IMR-90 (cell line): Measurements from ENCODE around the gene ZRANB3.

ENCODE experiments used
- CEBPB ChIP-seq: IDR thresholded peaks from 2 replicates; pipeline ENCODE4 v1.6.1; 2012; ENCODE audit warnings: low read depth, low read length, improper control_type of control experiment
- CHD1 ChIP-seq: IDR thresholded peaks from 2 replicates; pipeline ENCODE4 v1.6.1; 2012; ENCODE audit warnings: low read depth, low read length, improper control_type of control experiment
- CTCF ChIP-seq: conservative IDR thresholded peaks from 2 replicates; pipeline ENCODE4 v1.5.1; 2012; ENCODE audit warnings: mild to moderate bottlenecking, low read depth, low read length, improper control_type of control experiment
- ELK1 ChIP-seq: fragments of 150-350 bp; IDR thresholded peaks from 2 replicates; pipeline ENCODE4 v1.6.1; 2016; ENCODE audit warnings: low read depth, mild to moderate bottlenecking, low read length, moderate library complexity, borderline replicate concordance
- FOS ChIP-seq: fragments of 150-350 bp; IDR thresholded peaks from 2 replicates; pipeline ENCODE4 v1.6.1; 2016; ENCODE audit warnings: low read depth, low read length
- MAFK ChIP-seq: IDR thresholded peaks from 2 replicates; pipeline ENCODE4 v1.6.1; 2012; ENCODE audit warnings: low read depth, low read length, improper control_type of control experiment
- MAZ ChIP-seq: IDR thresholded peaks from 2 replicates; pipeline ENCODE4 v1.6.1; 2012; ENCODE audit warnings: low read depth, mild to moderate bottlenecking, low read length, improper control_type of control experiment, moderate library complexity, borderline replicate concordance
- MXI1 ChIP-seq: IDR thresholded peaks from 2 replicates; pipeline ENCODE4 v1.6.1; 2012; ENCODE audit warnings: low read depth, mild to moderate bottlenecking, low read length, moderate library complexity, borderline replicate concordance
- POLR2A ChIP-seq: IDR thresholded peaks from 2 replicates; pipeline ENCODE4 v1.6.1; 2012; ENCODE audit warnings: mild to moderate bottlenecking, low read depth, low read length
- RAD21 ChIP-seq: IDR thresholded peaks from 2 replicates; pipeline ENCODE4 v1.6.1; 2012; ENCODE audit warnings: low read length, improper control_type of control experiment
- RCOR1 ChIP-seq: IDR thresholded peaks from 2 replicates; pipeline ENCODE4 v1.6.1; 2012; ENCODE audit warnings: mild to moderate bottlenecking, low read length, improper control_type of control experiment; ENCODE audit not compliant: insufficient replicate concordance
- RFX5 ChIP-seq: IDR thresholded peaks from 2 replicates; pipeline ENCODE4 v1.8.0; 2012; ENCODE audit warnings: low read depth, mild to moderate bottlenecking, low read length, moderate library complexity
- SMC3 ChIP-seq: fragments of 150-350 bp; IDR thresholded peaks from 2 replicates; pipeline ENCODE4 v1.6.1; 2016; ENCODE audit warnings: low read depth, mild to moderate bottlenecking, antibody characterized with exemption, low read length, moderate library complexity
- USF2 ChIP-seq: fragments of 150-350 bp; IDR thresholded peaks from 2 replicates; pipeline ENCODE4 v1.6.1; 2017; ENCODE audit warnings: mild to moderate bottlenecking, antibody characterized with exemption, low read length, low read depth

GRCh38 chr2:135225781-135226180 is 305.2 kb downstream of the ZRANB3 start:
- TF ChIP-seq CTCF (no peak), RAD21 (no peak), POLR2A (no peak), CEBPB (no peak), USF2 (no peak), CHD1 (no peak), MAZ (no peak), SMC3 (no peak), RCOR1 (no peak), MAFK (no peak), MXI1 (no peak), FOS (no peak), ELK1 (no peak), RFX5 (no peak)
